HL-60 (cell line): ENCODE measurements around the gene ACP4.
"Not testable (repeated sequence)": the region's sequence is repeated elsewhere in the genome, so short reads cannot be mapped to it uniquely, and the experiment has no call there.

Experiments used
- DNase-seq, 2 experiments: peaks; one replicate each; pipeline ENCODE4 v3.0.0-alpha.2; 2010 to 2020; ENCODE audit warnings: low read depth in 1 of 2, low spot score in 1 of 2
- H3K27ac ChIP-seq: fragments of 250-450 bp; sonication (Bioruptor Pico); replicated peaks from 2 replicates; pipeline ENCODE4 v1.5.1; 2020; ENCODE audit warnings: mild to moderate bottlenecking, moderate library complexity
- H3K27me3 ChIP-seq: fragments of 250-450 bp; sonication (Bioruptor Pico); 2 replicates; pipeline ENCODE4 v1.5.1; 2021; ENCODE audit warnings: mild to moderate bottlenecking, moderate library complexity; ENCODE audit not compliant: insufficient read depth, poor library complexity, severe bottlenecking
- H3K4me3 ChIP-seq: replicated peaks from 2 replicates; pipeline ENCODE4 v1.5.1; 2011; ENCODE audit warnings: mild to moderate bottlenecking, control low read depth, low read length; ENCODE audit not compliant: insufficient read depth
- GABPA ChIP-seq: IDR thresholded peaks from 2 replicates; pipeline ENCODE4 v1.6.1; 2012; ENCODE audit warnings: low read depth
- POLR2AphosphoS5 ChIP-seq: IDR thresholded peaks from 2 replicates; pipeline ENCODE4 v1.6.1; 2012; ENCODE audit warnings: low read depth
- SPI1 ChIP-seq: IDR thresholded peaks from 2 replicates; pipeline ENCODE4 v1.6.1; 2012; ENCODE audit warnings: low read depth, mild to moderate bottlenecking, borderline replicate concordance
- TF ChIP-seq, protein P1 (sequence below): IDR thresholded peaks from 2 replicates; pipeline ENCODE4 v1.6.1; 2012; ENCODE audit warnings: low read depth; ENCODE audit not compliant: insufficient replicate concordance
- TF ChIP-seq, protein P2 (sequence below): IDR thresholded peaks from one replicate; pipeline ENCODE4 v1.5.1; 2011; ENCODE audit warnings: low read length, control low read depth, inconsistent platforms; ENCODE audit not compliant: insufficient read depth

ACP4 gene

DNA sequence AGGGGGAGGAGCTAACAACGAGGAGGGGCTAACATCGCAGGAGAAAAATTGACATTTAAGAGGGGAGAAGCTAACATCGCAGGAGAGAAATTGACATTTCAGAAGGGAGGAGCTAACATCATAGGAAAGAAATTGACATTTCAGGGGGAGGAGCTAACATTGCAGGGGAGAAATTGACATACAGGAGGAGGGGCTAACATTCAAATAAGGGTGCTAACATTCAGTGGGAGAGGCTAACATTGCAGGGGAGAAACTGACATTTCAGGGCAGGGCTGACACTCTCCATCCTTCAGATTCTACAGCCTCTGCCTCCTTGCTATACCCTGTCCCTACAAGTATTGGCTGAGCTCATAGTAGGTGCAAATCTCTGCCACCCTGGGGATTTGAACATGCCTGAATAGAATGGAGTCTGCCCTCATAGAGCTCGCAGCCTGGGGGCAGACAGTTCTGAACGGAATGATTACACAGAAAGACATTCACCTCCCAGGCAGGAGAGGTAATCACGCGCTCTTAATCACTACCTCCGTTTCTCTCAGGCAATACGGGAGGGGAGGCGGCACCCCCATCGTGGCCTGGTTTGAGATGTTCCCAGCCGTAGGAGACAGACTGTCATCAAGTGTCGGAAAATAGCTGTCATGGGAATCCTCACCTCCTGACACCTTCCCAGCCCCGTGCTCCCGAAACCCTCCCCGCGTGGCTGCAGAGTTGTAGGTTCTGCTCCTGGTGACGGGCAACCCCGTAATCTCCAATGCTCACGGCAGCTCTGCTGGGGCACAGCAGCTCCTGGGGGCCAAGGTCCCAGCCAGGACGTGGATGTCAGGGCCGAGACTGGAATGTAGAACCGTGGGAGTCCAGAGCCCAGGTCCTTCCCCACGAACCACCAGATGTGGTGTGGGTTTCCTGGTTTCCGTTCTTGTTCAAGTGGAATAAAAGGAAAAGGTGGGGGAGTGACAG is 10.4 kb upstream of the ACP4 start:
- no peak for TF ChIP-seq SPI1
- TF ChIP-seq POLR2AphosphoS5: no peak
- TF ChIP-seq GABPA: no peak
- peaks cover 32% of the 10 kb centered on the region for H3K27me3 ChIP-seq
- no peak for DNase-seq
- H3K27ac ChIP-seq: no peak overlapping the region
- no peak overlapping the region for H3K4me3 ChIP-seq

GRCh38 chr19:50780753-50781435 is 9.3 kb upstream of the ACP4 start:
- TF ChIP-seq, protein P1, sequence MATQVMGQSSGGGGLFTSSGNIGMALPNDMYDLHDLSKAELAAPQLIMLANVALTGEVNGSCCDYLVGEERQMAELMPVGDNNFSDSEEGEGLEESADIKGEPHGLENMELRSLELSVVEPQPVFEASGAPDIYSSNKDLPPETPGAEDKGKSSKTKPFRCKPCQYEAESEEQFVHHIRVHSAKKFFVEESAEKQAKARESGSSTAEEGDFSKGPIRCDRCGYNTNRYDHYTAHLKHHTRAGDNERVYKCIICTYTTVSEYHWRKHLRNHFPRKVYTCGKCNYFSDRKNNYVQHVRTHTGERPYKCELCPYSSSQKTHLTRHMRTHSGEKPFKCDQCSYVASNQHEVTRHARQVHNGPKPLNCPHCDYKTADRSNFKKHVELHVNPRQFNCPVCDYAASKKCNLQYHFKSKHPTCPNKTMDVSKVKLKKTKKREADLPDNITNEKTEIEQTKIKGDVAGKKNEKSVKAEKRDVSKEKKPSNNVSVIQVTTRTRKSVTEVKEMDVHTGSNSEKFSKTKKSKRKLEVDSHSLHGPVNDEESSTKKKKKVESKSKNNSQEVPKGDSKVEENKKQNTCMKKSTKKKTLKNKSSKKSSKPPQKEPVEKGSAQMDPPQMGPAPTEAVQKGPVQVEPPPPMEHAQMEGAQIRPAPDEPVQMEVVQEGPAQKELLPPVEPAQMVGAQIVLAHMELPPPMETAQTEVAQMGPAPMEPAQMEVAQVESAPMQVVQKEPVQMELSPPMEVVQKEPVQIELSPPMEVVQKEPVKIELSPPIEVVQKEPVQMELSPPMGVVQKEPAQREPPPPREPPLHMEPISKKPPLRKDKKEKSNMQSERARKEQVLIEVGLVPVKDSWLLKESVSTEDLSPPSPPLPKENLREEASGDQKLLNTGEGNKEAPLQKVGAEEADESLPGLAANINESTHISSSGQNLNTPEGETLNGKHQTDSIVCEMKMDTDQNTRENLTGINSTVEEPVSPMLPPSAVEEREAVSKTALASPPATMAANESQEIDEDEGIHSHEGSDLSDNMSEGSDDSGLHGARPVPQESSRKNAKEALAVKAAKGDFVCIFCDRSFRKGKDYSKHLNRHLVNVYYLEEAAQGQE: no peak
- TF ChIP-seq, protein P2, sequence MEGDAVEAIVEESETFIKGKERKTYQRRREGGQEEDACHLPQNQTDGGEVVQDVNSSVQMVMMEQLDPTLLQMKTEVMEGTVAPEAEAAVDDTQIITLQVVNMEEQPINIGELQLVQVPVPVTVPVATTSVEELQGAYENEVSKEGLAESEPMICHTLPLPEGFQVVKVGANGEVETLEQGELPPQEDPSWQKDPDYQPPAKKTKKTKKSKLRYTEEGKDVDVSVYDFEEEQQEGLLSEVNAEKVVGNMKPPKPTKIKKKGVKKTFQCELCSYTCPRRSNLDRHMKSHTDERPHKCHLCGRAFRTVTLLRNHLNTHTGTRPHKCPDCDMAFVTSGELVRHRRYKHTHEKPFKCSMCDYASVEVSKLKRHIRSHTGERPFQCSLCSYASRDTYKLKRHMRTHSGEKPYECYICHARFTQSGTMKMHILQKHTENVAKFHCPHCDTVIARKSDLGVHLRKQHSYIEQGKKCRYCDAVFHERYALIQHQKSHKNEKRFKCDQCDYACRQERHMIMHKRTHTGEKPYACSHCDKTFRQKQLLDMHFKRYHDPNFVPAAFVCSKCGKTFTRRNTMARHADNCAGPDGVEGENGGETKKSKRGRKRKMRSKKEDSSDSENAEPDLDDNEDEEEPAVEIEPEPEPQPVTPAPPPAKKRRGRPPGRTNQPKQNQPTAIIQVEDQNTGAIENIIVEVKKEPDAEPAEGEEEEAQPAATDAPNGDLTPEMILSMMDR: no peak
- TF ChIP-seq GABPA (no peak), POLR2AphosphoS5 (no peak), SPI1 (no peak)
- no peak for DNase-seq
- Histone ChIP-seq H3K4me3 (no peak overlapping the region), H3K27ac (no peak overlapping the region), H3K27me3 (peaks cover 32% of the 10 kb centered on the region)

- not testable (repeated sequence) for H3K27ac ChIP-seq, DNase-seq, H3K4me3 ChIP-seq
- peaks cover 14% of the 10 kb centered on the region for H3K27me3 ChIP-seq
These were observed 6.4 kb upstream of the ACP4 start for GRCh38 chr19:50783848-50784152.

- Histone ChIP-seq H3K4me3 (no peak overlapping the region), H3K27ac (no peak overlapping the region), H3K27me3 (peaks cover 8% of the 10 kb centered on the region)
- TF ChIP-seq, protein P2: no peak
- TF ChIP-seq, protein P1: no peak
- TF ChIP-seq GABPA (no peak), POLR2AphosphoS5 (no peak), SPI1 (no peak)
- no peak for DNase-seq
These were observed 5.5 kb upstream of the ACP4 start for GRCh38 chr19:50784710-50785109.
